Trophoblast cell (in vitro differentiated cells and primary cell): Measurements from ENCODE around the gene NPLOC4. TPM values are rescaled to one million over a fixed set of nuclear protein-coding genes. Genes with fewer than 3 reads are reported as not detected.

Source experiments
- DNase-seq, 2 donors: peaks; one replicate each; pipeline ENCODE4 v3.0.0-alpha.2; 2016
- H2AFZ ChIP-seq: 2 replicates; pipeline ENCODE4 v1.6.1; 2013; ENCODE audit warnings: low read length, moderate library complexity, mild to moderate bottlenecking; ENCODE audit not compliant: insufficient read depth, poor library complexity
- H2AK5ac ChIP-seq: 2 replicates; pipeline ENCODE4 v1.6.1; 2013; ENCODE audit warnings: mild to moderate bottlenecking, low read length
- H2BK120ac ChIP-seq: 2 replicates; pipeline ENCODE4 v1.6.1; 2013; ENCODE audit warnings: low read length, mild to moderate bottlenecking, moderate library complexity; ENCODE audit not compliant: insufficient read depth, poor library complexity
- H2BK12ac ChIP-seq: 2 replicates; pipeline ENCODE4 v1.6.1; 2013; ENCODE audit warnings: mild to moderate bottlenecking, low read length, moderate library complexity
- H2BK5ac ChIP-seq: 2 replicates; pipeline ENCODE4 v1.6.1; 2013; ENCODE audit warnings: low read length, low read depth, moderate library complexity, mild to moderate bottlenecking; ENCODE audit not compliant: poor library complexity
- H3K14ac ChIP-seq: 2 replicates; pipeline ENCODE4 v1.6.1; 2013; ENCODE audit warnings: mild to moderate bottlenecking, low read length
- H3K18ac ChIP-seq: 2 replicates; pipeline ENCODE4 v1.6.1; 2013; ENCODE audit warnings: mild to moderate bottlenecking, low read length
- H3K23ac ChIP-seq: 2 replicates; pipeline ENCODE4 v1.6.1; 2013; ENCODE audit warnings: low read length
- H3K27ac ChIP-seq: 2 replicates; pipeline ENCODE4 v1.5.1; 2013; ENCODE audit warnings: low read depth, mild to moderate bottlenecking, inconsistent platforms, low read length, moderate library complexity
- H3K27me3 ChIP-seq: 2 replicates; pipeline ENCODE4 v1.6.1; 2013; ENCODE audit warnings: inconsistent platforms, mild to moderate bottlenecking, low read length, moderate library complexity; ENCODE audit not compliant: insufficient read depth
- H3K36me3 ChIP-seq, 2 experiments: 1 replicate in 1 of 2; 2 replicates in 1 of 2; pipeline ENCODE4 v1.6.1; 2013; ENCODE audit warnings: low read length in 2 of 2, mild to moderate bottlenecking in 2 of 2, moderate library complexity in 1 of 2; ENCODE audit not compliant: insufficient read depth in 2 of 2, control insufficient read depth in 1 of 2
- H3K4ac ChIP-seq: 2 replicates; pipeline ENCODE4 v1.6.1; 2013; ENCODE audit warnings: low read depth, mild to moderate bottlenecking, low read length, moderate library complexity
- H3K4me1 ChIP-seq, 2 experiments: 1 replicate in 1 of 2; 2 replicates in 1 of 2; pipeline ENCODE4 v1.6.1; 2013; ENCODE audit warnings: low read length in 2 of 2, mild to moderate bottlenecking in 2 of 2, moderate library complexity in 1 of 2; ENCODE audit not compliant: insufficient read depth in 2 of 2, control insufficient read depth in 1 of 2
- H3K4me2 ChIP-seq: 2 replicates; pipeline ENCODE4 v1.6.1; 2013; ENCODE audit warnings: inconsistent platforms, mild to moderate bottlenecking, low read length, moderate library complexity
- H3K4me3 ChIP-seq: 2 replicates; pipeline ENCODE4 v1.5.1; 2013; ENCODE audit warnings: mild to moderate bottlenecking, low read depth, low read length, inconsistent platforms
- H3K79me1 ChIP-seq: one replicate; pipeline ENCODE4 v1.6.1; 2013; ENCODE audit warnings: low read length
- H3K79me2 ChIP-seq: 2 replicates; pipeline ENCODE4 v1.6.1; 2013; ENCODE audit warnings: low read length, mild to moderate bottlenecking; ENCODE audit not compliant: control insufficient read depth, insufficient read depth, poor library complexity
- H3K9ac ChIP-seq: 2 replicates; pipeline ENCODE4 v1.6.1; 2013; ENCODE audit warnings: mild to moderate bottlenecking, low read length
- H3K9me3 ChIP-seq: 2 replicates; pipeline ENCODE4 v1.6.1; 2013; ENCODE audit warnings: low read depth, mild to moderate bottlenecking, control low read depth, inconsistent platforms, low read length; ENCODE audit not compliant: insufficient read depth
- H4K12ac ChIP-seq: 2 replicates; pipeline ENCODE4 v1.6.1; 2013; ENCODE audit warnings: low read depth, mild to moderate bottlenecking, low read length, moderate library complexity
- H4K8ac ChIP-seq: 2 replicates; pipeline ENCODE4 v1.6.1; 2013; ENCODE audit warnings: low read depth, mild to moderate bottlenecking, low read length, moderate library complexity
- H4K91ac ChIP-seq: one replicate; pipeline ENCODE4 v1.6.1; 2013; ENCODE audit warnings: low read depth, mild to moderate bottlenecking, low read length, moderate library complexity
- WGBS: extraction: QIAGEN DNeasy Blood & Tissue Kit; methylation state at CpG from one replicate; pipeline ENCODE4 v1.1.7; 2013; ENCODE audit warnings: missing lambda C conversion rate; ENCODE audit not compliant: insufficient read length, insufficient coverage; ENCODE audit errors: extremely low coverage; 5-methylcytosine and 5-hydroxymethylcytosine counted together
- polyA plus RNA-seq: library from polyadenylated mRNA; stranded (reverse); fragments of 200-250 nt; gene quantifications from 2 replicates; pipeline ENCODE4 v1.2.3, GENCODE V29; 2013

Gene NPLOC4
- 115 and 119 TPM in 2 replicates for polyA plus RNA-seq

DNA sequence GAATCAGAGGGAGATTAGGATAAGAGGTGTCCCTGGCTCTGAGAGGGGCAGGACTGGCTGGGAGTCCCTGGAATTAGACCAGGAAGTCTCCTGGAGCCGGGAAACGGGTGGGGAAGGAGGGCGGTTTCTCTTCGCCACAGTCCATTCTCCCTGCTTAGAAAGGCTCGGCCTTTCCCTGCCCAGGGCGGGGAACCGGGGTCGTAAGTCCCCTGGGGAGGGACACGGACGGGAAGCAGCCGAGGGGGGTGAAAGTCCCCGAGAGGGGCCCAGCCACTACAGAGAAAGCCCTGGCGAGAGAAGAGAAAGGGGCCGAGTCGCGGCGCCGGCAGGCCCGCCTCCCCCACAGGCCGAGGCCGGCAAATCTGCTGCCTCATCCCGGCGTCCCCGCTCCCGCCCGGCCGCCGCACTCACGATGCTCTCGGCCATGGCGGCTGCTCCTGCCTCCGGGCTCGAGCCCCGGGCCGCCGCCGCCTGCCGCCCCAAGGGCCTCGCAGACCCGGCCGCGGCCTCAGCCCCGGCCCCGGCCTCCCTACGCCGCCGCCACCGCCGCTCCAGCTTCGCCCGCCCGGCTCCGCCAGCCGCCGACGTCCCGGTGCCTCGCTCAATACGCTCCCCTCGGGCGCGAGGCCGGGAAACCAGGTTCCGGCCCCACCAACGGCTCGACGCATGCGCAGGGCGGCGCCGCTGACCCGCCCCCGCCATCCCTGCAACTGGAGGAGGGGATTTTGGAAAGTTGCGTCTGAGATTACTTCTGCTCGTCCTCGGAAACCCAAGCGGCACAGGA, at the start of gene NPLOC4, which contains the start of gene TSPAN10:
Gene NPLOC4 (minus strand): TSS at position 608 of the 784 bp plus-strand sequence. CDS start 182 bp downstream, at position 426.
Gene TSPAN10 (plus strand): TSS at position 692 of the 784 bp plus-strand sequence. CDS start 5,217 bp downstream, outside the sequence.
- Histone ChIP-seq H4K8ac (peak within 1 kb of the TSS; percentile 96), H3K4me2 (peak within 1 kb of the TSS; percentile 87), H3K4me3 (peak within 1 kb of the TSS; percentile 93), H3K9ac (peak within 1 kb of the TSS; percentile 95), H2BK5ac (peak within 1 kb of the TSS; percentile 99), H3K36me3 (peaks cover 1 to 3% of the 10 kb centered on the region in 2 experiments), H2BK12ac (peak within 1 kb of the TSS; percentile 68), H3K9me3 (no peaks in the 10 kb centered on the region), H4K91ac (peak within 1 kb of the TSS; percentile 97), H3K23ac (no peak within 1 kb of the TSS), H3K79me2 (peaks cover 13% of the 10 kb centered on the region), H3K4me1 (peaks cover 6 to 7% of the 10 kb centered on the region in 2 experiments), H3K27ac (peak within 1 kb of the TSS; percentile 91), H3K79me1 (peaks cover 8% of the 10 kb centered on the region), H4K12ac (peak within 1 kb of the TSS; percentile 99), H2BK120ac (peak within 1 kb of the TSS; percentile 89), H3K14ac (peak within 1 kb of the TSS; percentile 100), H3K4ac (peak within 1 kb of the TSS; percentile 100), H3K27me3 (no peaks in the 10 kb centered on the region), H2AFZ (peak within 1 kb of the TSS; percentile 96), H3K18ac (peak within 1 kb of the TSS; percentile 100), H2AK5ac (peak within 1 kb of the TSS; percentile 99)
- peak; percentile 76 to 95 for DNase-seq
- no CpG with 5 or more reads among the region's 77 CpGs for WGBS

DNA sequence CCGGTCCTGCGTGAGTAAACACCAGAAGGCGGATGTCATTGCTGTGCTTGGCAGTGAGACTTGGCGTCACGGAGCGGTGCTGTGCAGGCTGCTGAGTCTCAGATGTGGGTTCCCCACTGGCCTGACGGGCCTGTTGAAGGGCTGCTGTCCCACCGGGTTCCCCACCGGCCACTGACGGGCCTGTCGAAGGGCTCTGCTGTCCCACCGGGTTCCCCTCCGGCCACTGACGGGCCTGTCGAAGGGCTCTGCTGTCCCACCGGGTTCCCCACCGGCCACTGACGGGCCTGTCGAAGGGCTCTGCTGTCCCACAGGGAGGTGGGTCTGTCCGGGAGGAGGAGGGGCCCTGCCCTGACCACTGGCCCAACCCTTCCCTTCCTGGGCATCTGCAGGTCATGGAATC, 49.7 kb upstream of the NPLOC4 start:
- no peak overlapping the region for H3K9ac ChIP-seq
- H3K9me3 ChIP-seq = no peaks in the 10 kb centered on the region
- H3K79me1 ChIP-seq = peaks cover 10% of the 10 kb centered on the region
- H3K18ac ChIP-seq = no peak overlapping the region
- H2AK5ac ChIP-seq = no peak overlapping the region
- H2BK5ac ChIP-seq = no peak overlapping the region
- H3K27me3 ChIP-seq = no peaks in the 10 kb centered on the region
- no peak overlapping the region for H3K27ac ChIP-seq
- H2BK12ac ChIP-seq = no peak overlapping the region
- H3K23ac ChIP-seq = no peak overlapping the region
- no peak overlapping the region for H2AFZ ChIP-seq
- no peak overlapping the region for H4K91ac ChIP-seq
- H3K4me1 ChIP-seq = peaks cover 15 to 16% of the 10 kb centered on the region in 2 experiments
- H4K8ac ChIP-seq = no peak overlapping the region
- peaks cover 20% of the 10 kb centered on the region for H3K79me2 ChIP-seq
- no CpG with 5 or more reads among the region's 20 CpGs for WGBS
- no peak overlapping the region for H3K4ac ChIP-seq
- peaks cover 66 to 68% of the 10 kb centered on the region in 2 experiments for H3K36me3 ChIP-seq
- no peak overlapping the region for H4K12ac ChIP-seq
- H3K4me3 ChIP-seq = no peak overlapping the region
- DNase-seq = no peak
- no peak overlapping the region for H3K4me2 ChIP-seq
- H3K14ac ChIP-seq = no peak overlapping the region
- no peak overlapping the region for H2BK120ac ChIP-seq

DNA sequence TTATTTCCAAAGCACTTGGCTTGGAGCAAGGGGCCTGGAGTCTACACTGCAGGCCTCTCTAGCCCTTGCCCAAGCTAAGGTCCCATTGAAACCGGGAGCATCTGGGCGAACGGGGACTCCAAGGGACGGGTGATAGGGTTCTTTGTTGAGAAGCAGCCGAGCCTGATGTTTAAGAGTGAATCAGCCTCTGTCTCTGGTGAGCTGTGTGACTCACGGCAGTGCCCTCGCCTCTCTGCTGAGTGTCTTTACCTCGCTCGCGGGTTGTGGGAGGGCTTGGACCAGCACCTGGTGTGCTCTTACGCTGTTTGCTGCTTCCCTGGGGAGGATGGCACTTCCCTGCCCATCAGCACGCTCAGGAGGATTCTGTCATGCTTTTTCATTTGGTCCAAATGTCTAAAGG, 48.2 kb upstream of the NPLOC4 start:
- Histone ChIP-seq H3K14ac (no peak overlapping the region), H3K4me2 (peak overlapping the region; percentile 79), H2AFZ (no peak overlapping the region), H2BK5ac (no peak overlapping the region), H2BK12ac (no peak overlapping the region), H4K8ac (no peak overlapping the region), H3K23ac (no peak overlapping the region), H4K91ac (no peak overlapping the region), H3K79me2 (peaks cover 20% of the 10 kb centered on the region), H3K4me3 (peak overlapping the region; percentile 95), H4K12ac (no peak overlapping the region), H3K4ac (peak overlapping the region; percentile 97), H3K4me1 (peaks cover 15 to 16% of the 10 kb centered on the region in 2 experiments), H3K18ac (no peak overlapping the region), H2BK120ac (no peak overlapping the region), H3K9me3 (no peaks in the 10 kb centered on the region), H3K27me3 (no peaks in the 10 kb centered on the region), H2AK5ac (no peak overlapping the region), H3K36me3 (peaks cover 56 to 63% of the 10 kb centered on the region in 2 experiments), H3K9ac (no peak overlapping the region), H3K79me1 (peaks cover 10% of the 10 kb centered on the region), H3K27ac (no peak overlapping the region)
- no CpG with 5 or more reads among the region's 12 CpGs for WGBS
- DNase-seq = peak; percentile 68 to 77

DNA sequence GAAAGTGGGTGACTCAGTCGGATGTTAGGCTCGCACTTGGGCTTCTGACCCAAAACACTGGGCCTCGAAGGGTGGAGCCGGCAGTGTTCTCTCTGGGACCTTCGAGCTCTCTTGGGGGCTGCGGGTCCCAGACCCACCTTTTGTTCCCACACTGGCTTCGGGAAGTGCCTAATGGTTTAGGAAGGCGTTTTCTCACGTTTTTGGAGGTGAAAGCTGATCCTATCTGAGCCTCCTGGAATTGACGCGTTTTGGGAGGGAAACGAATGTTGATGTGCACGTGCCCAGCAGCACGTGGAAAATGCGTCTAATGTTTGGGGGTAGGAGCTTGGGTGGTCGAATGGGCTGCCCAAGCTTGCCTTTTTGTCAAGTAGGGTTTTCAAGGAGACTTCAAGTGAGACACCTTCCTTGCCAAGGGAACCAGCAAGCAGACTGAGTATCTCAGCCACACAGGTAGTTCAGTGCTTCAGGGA, 47.6 kb upstream of the NPLOC4 start:
- H4K91ac ChIP-seq = peak overlapping the region; percentile 94
- no peaks in the 10 kb centered on the region for H3K9me3 ChIP-seq
- H3K27me3 ChIP-seq = no peaks in the 10 kb centered on the region
- H3K4me2 ChIP-seq = peak overlapping the region; percentile 79
- H3K4ac ChIP-seq = peak overlapping the region; percentile 97
- no peak overlapping the region for H3K27ac ChIP-seq
- peaks cover 10% of the 10 kb centered on the region for H3K79me1 ChIP-seq
- H3K23ac ChIP-seq = no peak overlapping the region
- H3K4me1 ChIP-seq = peaks cover 15 to 16% of the 10 kb centered on the region in 2 experiments
- H3K36me3 ChIP-seq = peaks cover 49 to 58% of the 10 kb centered on the region in 2 experiments
- H2AFZ ChIP-seq = peak overlapping the region; percentile 42
- H3K79me2 ChIP-seq = peaks cover 20% of the 10 kb centered on the region
- H3K4me3 ChIP-seq = peak overlapping the region; percentile 95
- DNase-seq = no peak
- H2BK5ac ChIP-seq = peak overlapping the region; percentile 83
- peak overlapping the region; percentile 94 for H4K8ac ChIP-seq
- H2AK5ac ChIP-seq = peak overlapping the region; percentile 8
- peak overlapping the region; percentile 97 for H3K9ac ChIP-seq
- H2BK120ac ChIP-seq = peak overlapping the region; percentile 57
- peak overlapping the region; percentile 83 for H3K18ac ChIP-seq
- H2BK12ac ChIP-seq = peak overlapping the region; percentile 19
- peak overlapping the region; percentile 92 for H3K14ac ChIP-seq
- no CpG with 5 or more reads among the region's 16 CpGs for WGBS
- H4K12ac ChIP-seq = peak overlapping the region; percentile 89
